Activated naive CD4-positive, alpha-beta T cell treated with Interleukin-2 at 50 U/mL for 16 hours (primary cell): ENCODE data around the gene C1QTNF4.
"Not testable (repeated sequence)": the region's sequence is repeated elsewhere in the genome, so short reads cannot be mapped to it uniquely, and the experiment has no call there.

Experiments
- DNase-seq: peaks from one replicate; pipeline ENCODE4 v3.0.0-alpha.2; 2020

C1QTNF4 gene

DNA sequence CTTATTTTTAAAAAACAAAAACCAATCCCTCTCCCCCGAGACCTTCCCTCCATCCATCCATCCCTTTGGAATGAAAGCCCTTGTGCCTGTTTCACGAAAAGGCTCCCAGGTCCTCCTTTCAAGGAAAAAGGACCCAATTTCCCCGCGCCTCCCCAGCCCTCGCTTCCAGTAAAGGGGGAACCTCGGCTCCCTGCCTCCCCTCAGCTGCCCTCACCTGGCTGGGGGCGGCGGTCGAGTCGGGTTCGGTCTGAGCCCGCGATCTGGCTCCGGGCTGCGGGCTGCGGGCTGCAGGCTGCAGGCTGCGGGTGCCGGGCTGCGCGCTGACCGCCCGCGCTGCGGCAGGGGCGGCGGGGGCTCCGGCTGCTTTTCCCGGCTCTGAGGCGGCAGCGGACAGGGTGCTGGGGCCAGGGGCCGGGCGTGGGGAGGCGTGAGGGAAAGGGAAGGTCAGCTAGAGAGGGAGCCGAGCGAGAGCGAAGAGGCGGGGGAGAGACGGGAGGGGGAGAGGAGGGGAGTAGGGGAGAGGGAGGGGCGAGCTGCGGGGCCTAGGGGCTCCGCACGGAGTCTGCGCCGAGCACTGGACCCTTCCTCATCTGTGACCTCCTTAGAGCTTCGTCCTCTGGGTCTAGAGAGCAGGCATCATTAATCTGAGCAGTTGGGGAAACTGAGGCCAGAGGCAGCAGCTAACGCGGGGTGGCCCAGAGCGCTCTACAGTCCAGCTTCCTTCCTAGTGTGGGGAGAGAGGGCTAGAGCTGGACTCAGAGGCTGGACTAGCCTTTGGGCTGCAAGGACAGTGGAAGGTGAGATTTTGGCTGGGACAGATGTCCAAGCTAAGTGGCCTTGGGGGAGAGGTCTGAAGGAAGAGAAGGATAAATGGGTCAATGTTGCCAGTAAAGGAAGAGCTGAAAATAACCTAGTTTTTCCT, at the start of gene C1QTNF4:
TSS of gene C1QTNF4 (minus strand) at position 478 of the 922 bp plus-strand sequence. CDS start 3,601 bp downstream, outside the sequence.
- DNase-seq = no peak

DNA sequence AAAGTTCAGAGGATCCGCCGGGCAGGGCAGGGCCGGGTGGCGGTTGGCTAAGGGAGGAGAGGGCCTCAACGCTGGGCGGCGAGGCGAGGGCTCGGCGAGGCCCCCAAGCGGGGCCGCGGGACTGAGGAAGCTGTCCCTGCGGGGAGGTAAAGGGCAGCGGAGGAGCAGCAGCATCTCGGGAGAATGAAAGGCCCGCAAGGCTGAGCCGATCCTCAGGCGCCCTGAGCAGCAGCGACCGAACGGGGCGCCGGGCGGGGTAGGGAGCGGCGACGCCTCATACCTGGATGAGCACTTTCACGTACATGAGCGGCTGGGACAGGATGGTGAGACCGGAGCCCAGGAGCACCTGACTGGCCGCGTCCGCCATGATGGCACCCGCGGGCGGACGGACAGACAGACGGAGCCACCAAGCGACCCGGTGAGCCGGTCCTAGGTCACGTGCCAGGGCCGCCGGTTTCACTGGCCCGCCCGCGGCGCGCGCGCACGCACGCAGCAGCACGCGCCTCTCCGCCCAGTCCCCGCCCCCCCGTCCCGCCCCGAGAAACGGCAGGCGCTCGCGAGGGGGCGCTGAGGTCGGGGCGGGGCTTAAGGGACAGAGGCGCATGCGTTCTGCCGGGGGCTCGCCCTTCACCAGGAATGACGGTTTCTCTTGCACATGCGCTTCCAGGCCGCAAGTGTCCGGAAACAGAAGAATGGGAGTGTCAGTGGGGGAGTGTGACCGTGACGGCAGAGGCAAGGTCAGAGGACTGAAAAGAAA, 48.1 kb upstream of the C1QTNF4 start, which contains the start of gene MTCH2:
TSS of gene MTCH2 (minus strand) at position 461 of the 757 bp plus-strand sequence. CDS start at position 367, 94 bp downstream.
- DNase-seq = peak; percentile 96

DNA sequence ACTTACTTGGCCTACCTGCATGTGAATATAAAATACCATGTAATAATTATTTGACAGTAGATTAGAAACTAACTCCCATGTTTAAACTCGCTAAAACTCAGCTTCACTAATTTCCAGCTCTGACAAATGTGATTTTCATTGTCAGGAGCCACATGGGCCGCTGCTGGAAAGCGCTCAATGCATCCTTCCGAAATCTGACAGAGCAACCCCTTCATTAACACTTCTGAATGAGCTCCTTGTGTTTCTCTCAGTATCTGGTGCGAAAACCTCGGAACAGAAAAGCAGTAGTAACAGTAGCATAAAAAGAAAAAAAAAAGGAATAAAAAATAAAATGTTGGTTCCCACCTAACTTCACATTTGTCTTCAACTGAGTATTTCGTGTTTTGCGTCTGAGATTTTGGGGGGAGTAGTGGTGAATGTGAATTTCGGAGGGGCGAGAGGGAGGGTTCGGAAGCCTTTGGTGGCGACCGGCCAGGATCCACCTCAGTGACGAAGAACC, 47.4 kb upstream of the C1QTNF4 start:
- DNase-seq = no peak

DNA sequence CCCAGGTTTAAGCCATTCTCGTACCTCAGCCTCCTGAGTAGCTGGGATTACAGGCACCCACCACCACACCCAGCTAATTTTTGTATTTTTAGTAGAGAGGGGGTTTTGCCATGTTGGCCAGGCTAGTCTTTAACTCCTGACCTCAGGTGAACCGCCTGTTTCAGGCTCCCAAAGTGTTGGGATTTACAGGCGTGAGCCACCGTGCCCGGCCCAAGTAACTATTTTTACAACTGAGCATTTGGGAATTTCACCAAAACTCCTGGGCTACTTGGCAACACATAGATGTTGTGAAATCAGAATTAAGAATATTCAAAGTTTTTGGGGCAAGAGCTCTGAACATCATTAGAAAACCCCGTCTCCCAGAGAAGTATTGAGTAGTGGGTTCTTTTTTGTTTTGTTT, 46.3 kb upstream of the C1QTNF4 start:
- DNase-seq = not testable (repeated sequence)

DNA sequence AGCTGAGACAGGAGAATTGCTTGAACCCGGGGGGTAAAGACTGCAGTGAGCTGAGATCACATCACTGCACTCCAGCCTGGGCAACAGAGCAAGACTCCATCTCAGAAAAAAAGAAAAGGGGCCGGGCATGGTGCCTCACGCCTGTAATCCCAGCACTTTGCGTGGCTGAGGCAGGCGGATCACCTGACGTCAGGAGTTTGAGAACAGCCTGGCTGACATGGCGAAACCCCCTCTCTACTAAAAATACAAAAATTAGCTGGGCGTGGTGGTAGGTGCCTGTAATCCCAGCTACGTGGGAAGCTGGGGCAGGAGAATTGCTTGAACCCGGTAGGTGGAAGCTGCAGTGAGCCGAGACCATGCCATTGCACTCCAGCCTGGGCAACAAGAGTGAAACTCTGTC, 42.1 kb upstream of the C1QTNF4 start:
- not testable (repeated sequence) for DNase-seq

DNA sequence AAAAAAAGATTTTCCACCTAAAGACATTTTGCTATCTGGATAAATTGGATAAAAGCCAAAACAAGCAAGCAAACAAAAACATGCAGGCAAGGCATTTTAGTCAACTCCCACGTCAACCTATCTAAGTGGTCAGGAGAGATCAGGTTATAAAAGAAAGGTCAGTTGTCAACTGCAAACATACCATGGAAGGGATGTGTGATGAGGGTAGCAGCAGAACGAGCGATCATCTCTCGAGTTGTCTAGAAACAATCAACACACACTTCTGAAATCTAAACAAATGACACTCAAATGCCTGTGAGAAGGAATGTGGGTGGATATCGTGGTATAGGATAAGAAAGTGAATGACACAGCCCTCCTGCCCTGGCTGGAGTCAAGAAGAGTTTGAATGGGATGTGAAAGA, 37.3 kb upstream of the C1QTNF4 start:
- no peak for DNase-seq

DNA sequence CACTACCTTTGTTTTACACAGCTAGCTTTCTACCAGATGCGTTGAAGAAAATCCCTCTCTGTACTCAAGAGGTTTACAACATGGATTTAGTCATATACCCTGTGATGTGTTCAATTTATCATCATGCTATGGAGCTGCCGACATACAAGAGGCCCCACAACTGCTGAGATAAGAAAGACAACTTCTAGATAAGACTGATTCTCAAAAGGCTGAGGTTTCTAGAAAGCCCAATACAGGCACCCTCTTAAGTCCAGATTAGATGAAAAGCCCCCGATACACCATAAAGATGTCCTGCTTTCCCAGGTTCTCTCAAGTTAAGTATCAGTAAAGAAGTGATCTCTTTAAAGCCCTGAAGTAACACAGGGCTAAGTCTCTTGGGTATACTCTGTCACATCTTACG, 33.8 kb upstream of the C1QTNF4 start:
- DNase-seq = no peak

DNA sequence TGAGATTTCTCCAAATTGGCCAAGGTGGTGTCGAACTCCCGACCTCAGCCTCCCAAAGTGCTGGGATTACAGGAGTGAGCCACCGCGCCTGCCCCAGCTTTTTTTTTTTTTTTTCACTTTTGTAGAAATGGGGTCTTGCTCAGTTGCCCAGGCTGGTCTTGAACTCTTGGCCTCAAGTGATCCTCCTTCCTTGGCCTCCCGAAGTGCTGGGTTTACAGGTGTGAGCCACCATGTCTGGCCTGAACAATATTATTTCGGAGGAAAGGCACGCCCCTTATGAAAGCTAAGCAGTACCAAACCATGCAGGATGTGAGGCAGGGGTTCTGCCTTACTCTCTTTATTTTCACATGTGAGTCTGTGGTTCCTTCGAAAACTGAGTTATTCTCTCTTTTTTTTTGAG, 32.0 kb upstream of the C1QTNF4 start:
- no peak for DNase-seq

DNA sequence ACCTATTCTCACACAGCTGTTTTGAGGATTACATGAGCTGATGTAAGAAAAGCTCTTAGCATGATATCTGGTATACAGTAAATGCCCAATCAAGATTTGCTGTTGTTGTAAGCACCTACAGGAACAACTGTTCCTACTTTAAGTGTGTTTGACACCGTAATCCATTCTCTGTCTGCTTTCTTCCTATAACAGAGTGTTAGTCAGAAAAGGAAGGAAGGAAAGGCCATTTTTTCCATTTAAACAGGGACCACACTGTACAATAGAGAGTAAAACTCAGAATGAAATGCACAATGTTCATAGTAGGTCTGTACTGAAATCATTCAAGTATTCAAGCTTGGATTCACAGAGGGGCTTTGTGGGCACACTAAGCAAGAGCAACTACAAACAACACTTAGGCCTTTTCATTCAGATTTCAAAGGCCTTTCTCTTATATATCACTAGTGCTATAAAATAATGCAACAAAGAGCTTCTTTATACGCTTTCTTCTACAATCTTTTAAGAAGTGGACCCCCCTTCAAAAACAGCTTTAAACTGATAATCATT, 26.7 kb upstream of the C1QTNF4 start:
- DNase-seq = no peak

DNA sequence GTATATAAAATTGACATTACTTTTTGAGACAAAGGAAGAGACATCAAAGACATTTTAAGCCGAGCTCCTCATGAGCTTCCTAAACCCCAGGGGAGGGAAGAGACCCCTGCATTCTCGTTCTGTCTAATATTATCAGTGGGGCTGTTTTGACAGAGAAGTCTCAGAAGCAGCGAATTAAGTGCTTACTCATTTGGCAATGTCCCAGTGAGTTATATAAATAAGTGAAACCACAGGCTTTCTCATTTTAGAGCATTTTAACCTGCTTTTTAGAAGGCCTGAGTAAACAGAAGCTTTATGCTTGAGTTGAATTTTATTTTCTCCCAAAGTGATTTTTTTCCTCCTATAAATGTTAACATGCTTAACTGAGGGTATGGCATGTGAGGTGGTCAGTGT, 23.2 kb upstream of the C1QTNF4 start:
- DNase-seq = no peak

DNA sequence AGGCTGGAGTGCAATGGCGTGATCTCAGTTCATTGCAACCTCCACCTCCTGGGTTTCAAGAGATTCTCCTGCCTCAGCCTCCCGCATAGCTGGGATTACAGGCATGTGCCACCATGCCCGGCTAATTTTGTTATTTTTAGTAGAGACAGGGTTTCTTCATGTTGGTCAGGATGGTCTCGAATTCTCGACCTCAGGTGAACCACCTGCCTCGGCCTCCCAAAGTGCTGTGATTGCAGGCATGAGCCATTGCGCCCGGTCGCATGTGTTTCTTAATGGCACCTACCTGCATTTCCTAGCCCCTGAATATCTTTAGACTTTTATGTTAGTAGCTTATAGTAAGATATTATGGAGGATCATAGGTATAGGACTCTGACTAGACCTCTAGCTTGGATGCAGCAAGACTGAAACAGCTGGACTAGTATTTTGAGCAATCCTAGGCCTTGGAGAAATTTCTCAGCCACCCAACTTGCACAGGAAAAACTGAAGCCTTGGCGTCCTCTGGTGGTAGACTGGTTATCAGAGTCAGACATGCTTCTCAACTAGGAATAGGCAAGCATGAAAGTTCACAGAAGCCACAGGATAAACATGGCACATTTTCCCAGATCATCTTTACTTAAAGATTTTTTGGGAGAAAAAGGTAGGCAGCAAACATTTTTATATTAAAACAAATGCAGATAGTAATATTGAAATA, 22.7 kb upstream of the C1QTNF4 start:
- DNase-seq = peak; percentile 7

DNA sequence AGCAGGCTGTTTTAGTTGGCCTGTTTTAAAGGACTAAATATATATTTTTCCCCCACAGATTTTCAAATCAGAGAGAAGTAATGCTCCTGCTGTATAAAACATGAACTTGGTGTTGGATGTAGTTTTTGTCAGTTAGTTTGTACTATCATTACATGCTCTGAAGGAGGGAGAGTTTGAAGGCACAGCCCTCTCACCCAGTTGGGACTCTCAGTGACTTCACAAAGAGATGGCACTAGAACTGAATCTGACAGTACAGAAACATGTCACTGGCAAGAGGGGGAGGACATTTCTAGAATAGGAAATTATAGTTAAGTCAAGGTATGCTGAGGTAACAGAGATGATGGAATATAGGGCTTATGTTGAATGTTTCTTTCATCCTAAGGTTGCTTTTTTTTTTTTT, 21.0 kb upstream of the C1QTNF4 start:
- DNase-seq = no peak

DNA sequence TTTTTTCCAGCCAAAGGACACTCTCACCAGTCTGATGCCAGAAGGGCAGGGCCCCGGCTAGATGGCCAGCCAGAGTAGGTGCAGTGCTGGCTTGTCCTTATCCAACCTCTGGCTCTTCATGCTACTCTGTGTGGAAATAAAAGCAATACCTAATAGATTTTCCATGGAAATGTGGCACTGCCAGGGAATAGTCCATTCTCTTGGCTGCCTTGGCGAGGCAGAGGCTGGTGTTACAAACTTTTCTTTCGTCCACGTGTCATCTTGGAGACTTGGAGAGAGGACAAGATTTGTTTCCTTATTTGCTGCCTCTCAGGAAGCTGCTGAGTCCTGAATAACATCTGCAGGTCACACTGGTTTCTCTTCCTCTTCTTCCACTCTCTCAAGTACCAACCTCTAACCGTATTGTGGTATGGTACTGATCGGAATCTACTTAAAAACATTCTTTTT, 17.2 kb upstream of the C1QTNF4 start:
- DNase-seq = no peak

DNA sequence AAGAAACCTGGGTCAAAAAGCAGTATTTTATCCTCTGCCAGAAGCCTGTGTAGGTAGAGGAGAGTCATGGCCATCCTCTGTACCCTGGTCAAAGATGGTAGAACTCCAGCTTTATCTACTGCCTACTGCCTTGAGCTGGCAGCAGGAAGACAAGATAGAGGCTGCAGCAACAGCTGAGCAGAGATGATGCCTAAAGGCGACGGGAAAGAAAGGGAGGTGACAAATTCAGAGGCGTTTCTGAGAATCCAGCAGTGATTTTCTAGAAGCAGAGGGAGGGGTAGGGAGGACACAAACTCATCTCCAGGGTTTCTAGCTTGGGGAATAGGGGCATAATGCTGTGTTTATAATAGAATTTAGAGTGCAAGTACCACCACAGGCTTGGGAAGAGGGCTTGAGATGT, 15.5 kb upstream of the C1QTNF4 start:
- DNase-seq = no peak

DNA sequence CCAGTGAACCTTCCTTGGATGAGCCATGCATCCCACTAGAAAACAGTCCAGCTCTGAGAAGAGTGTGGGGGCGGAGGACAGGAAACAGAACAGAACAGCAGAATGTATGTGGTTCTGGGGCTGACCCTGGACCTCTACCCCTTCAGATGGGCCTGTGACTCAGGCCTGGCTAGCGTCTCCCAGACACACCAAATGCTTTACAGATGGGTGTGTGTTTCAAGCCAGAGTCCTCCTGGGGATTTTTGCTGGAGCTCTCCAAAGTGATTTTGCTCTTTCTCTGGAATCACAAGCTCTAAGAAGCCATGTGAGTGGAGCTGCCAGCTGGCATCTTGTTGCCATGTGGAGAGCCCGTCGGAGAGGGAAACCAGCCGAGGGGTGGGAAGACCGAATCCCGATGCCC, 13.2 kb upstream of the C1QTNF4 start:
- DNase-seq = no peak

DNA sequence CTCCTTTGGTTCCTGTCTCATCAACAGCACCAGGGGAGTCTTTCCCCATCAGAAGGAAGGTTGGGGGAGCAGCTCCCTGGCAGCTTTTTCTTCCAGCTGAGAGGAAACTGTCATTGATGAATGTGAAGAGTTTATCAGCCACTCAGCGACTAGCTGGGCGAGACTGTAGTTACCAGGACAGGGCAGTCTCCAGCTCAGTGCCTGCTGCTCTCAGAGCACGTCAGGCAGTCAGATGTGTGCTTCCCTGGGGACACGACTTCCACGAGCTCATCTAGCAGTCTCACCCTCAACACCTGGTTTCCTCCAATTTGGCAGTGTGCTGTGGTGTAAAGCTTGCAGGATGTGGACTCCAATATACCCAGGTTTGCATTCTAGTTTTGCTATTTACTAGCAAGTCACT, 12.5 kb upstream of the C1QTNF4 start:
- no peak for DNase-seq

DNA sequence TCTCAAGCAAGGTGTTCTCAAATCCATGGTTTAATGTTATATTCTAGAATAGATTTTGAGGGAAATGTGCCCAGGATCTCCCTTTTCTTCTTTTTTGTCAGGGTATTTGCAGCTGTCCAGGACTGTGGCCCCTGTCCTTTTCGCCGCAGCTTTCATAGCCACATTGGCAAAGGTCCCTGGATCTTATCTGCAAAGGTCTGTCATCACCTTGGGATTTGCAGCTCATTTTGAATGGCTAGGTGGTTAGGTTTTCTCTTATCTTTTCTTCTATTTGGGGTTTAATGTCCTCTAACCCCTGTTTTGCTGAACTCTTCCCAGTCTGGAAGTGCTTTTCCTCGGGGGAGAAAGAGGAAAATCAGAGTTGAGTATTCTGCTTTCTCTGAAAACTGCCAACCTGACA, 11.7 kb upstream of the C1QTNF4 start:
- no peak for DNase-seq

DNA sequence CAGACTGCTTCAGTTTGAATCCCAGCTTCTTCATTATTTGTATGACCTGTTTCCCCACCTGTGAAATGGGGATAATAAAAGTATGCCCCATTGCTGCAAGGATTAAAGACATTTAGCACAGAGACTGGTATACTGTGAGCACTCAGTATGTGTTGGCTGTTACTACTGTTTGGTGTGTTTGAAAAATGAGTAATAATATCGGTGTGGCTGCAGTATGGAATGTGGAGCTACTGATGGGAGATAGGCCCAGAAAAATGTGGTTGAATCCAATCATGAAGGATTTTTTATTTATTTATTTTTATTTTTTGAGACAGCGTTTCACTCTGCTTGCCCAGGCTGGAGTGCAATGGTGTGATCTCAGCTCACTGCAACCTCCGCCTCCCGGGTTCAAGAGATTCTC, 9.1 kb upstream of the C1QTNF4 start:
- no peak for DNase-seq

DNA sequence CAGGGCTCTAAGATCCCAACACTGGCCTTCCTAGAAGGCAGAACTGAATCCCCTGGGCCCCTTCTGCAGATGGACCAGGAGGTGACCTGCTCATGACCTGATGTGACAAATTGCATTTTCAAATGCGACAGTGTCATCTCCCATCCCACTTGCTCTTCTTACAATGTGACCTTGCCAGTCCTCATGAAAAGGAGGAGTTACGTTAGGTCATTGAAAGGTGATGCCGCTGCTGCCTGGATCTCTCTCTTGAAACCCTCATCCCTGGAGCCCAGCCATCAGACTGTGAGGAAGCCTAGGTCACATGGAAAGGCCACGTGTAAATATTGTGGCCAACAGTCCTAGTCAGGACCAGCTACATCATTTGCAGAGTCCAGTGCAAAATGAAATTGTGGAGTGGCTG, 5.7 kb upstream of the C1QTNF4 start:
- no peak for DNase-seq

DNA sequence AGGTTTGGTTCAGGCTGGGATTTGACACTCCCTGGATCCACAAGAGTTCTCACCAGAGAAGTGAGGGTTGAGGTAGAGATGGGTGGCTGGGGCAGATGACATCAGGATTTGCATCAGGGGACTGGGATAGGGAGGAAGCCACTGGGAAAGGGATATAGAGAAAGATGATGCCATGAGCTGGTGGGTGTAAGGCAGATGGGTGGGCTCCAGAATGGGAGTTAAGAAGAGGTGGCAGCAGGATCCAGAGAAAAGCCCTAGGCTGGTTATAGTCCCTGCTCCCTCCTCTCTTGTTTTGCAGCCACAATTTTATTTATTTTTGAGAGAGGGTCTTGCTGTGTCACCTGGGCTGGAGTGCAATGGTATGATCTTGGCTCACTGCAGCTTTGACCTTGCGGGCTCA, 1.8 kb upstream of the C1QTNF4 start:
- no peak for DNase-seq

DNA sequence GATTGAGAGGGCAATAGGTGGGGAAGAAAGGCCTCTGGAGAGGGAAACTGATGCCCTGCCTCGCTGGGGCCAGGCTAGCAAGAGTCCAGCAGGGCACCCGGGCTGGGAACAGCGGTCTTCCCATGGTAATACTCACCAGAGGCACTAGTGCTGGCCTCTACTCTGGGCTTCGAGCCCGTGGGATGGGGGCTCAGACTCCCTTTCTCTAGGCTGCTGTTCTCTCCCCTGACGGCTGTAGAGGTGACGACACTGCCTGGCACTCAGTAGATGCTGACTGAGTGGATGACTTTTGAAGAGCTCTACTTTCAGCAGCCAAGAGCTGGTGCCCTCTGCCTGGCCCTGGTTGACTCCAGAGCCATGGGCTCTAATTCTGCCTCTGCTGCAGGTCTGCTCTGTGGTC, 818 bp upstream of the C1QTNF4 start:
- no peak for DNase-seq

DNA sequence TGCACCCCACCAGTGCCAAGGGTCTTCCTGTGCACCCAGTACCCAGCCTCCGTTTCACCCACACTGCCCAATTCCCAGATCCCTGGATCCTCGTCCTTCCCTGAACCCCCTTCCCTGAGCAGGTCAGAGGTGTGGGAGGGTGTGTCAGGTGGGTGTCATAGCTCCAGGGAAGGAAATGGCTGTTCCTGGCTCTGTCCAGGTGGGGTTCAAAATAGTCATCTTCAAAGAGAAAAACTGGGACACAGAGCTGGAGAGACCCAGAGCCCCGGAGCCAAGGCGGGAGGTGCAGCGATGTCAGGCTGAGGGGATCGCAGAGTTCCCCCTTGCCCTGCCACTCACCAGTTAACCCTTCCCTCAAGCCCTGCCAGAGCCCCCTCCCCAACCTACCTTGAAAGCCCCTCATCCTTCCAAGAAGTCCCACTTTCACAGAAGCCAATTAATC, 698 bp downstream of the C1QTNF4 start:
- DNase-seq = no peak

DNA sequence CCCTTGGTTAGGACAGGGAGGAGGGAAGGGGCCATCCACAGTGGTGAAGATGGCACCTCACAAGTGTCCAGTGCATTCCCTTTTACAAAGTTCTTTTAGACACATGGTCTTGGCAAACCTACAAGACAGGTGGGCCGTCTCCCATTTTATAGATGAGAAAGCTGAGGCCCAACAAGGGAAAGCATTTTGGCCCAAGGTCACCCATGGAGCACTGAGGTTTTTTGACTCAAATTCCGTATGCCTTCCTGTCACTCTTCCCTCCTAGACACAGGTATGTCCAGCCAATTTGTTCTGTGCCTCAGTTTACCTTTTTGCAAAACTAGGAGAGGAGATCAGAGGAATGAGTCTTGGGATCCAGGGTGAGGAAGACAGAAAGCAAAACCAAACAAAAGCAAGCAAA, 1.2 kb downstream of the C1QTNF4 start:
- DNase-seq = no peak
